ENCODE results near the gene LRRC37A3.

GRCh38 chr17:64941761-64942160 lies 22.5 kb upstream of the LRRC37A3 start:
- TF ChIP-seq CTCF (IDR thresholded peaks at IDR 0.05) (no peak), POLR2A (IDR thresholded peaks at IDR 0.05) (no peak)

Measured in gastroesophageal sphincter (tissue), 3 donors.